H1 (cell line): Measurements from ENCODE around the gene DOCK10. TPM values are rescaled to one million over a fixed set of nuclear protein-coding genes. Genes with fewer than 3 reads are reported as not detected.

Experiments
- CTCF ChIA-PET: fragments of 300-600 bp; sonication (Branson Sonifier 250); formaldehyde crosslinking; loops from one replicate; lab custom pipeline; 2021; ENCODE audit not compliant: partially characterized antibody; lab: Charles Lee
- POLR2A ChIA-PET: fragments of 300-600 bp; sonication (Branson Sonifier 250); formaldehyde crosslinking; loops from one replicate; lab custom pipeline; 2021; ENCODE audit warnings: inconsistent platforms; ENCODE audit not compliant: partially characterized antibody; lab: Charles Lee
- DNase-seq, 2 experiments: peaks; one replicate each; pipeline versions ENCODE4 v3.0.0 to v3.0.0-alpha.2; 2010 to 2022; ENCODE audit warnings: low spot score in 2 of 2, low read depth in 1 of 2, mixed read lengths in 1 of 2
- FAIRE-seq: peaks from 2 replicates; lab custom pipeline; 2011; peaks lifted over from hg19 to GRCh38; lab: Jason Lieb, UNC
- H2AFZ ChIP-seq: 2 replicates; pipeline ENCODE4 v1.8.1; 2012; ENCODE audit warnings: low read length, inconsistent platforms
- H2AK5ac ChIP-seq: 2 replicates; pipeline ENCODE4 v1.6.1; 2013; ENCODE audit warnings: low read depth, low read length
- H2BK120ac ChIP-seq: replicated peaks from 2 replicates; pipeline ENCODE3; 2013; ENCODE audit warnings: low read depth, low read length, inconsistent platforms
- H2BK12ac ChIP-seq: 2 replicates; pipeline ENCODE4 v1.6.1; 2013; ENCODE audit warnings: low read depth, low read length
- H2BK15ac ChIP-seq: 2 replicates; pipeline ENCODE4 v1.6.1; 2013; ENCODE audit warnings: low read length
- H2BK20ac ChIP-seq: 2 replicates; pipeline ENCODE4 v1.6.1; 2013; ENCODE audit warnings: low read length
- H2BK5ac ChIP-seq: 2 replicates; pipeline ENCODE4 v1.6.1; 2013; ENCODE audit warnings: low read depth, low read length
- H3K14ac ChIP-seq: 2 replicates; pipeline ENCODE4 v1.6.1; 2013; ENCODE audit warnings: inconsistent platforms; ENCODE audit not compliant: insufficient read length
- H3K18ac ChIP-seq: 2 replicates; pipeline ENCODE4 v1.6.1; 2013; ENCODE audit warnings: low read length; ENCODE audit errors: extremely low read depth
- H3K23ac ChIP-seq: 2 replicates; pipeline ENCODE4 v1.6.1; 2013; ENCODE audit warnings: inconsistent platforms; ENCODE audit not compliant: insufficient read length
- H3K23me2 ChIP-seq: 2 replicates; pipeline ENCODE4 v1.6.1; 2013; ENCODE audit warnings: low read depth, low read length
- H3K27ac ChIP-seq: 2 replicates; pipeline ENCODE4 v1.6.1; 2011; ENCODE audit warnings: low read depth, low read length, inconsistent platforms
- H3K27me3 ChIP-seq, 4 experiments: replicated peaks in 1 of 4; 1 replicate in 1 of 4; 2 replicates in 3 of 4; pipeline versions ENCODE4 v1.6.1 to v1.8.1; 2011 to 2013; ENCODE audit warnings: low read length in 3 of 4, mild to moderate bottlenecking in 3 of 4, inconsistent platforms in 2 of 4, mixed read lengths in 2 of 4, moderate library complexity in 1 of 4; ENCODE audit not compliant: control insufficient read depth in 3 of 4, insufficient read depth in 3 of 4; ENCODE audit errors: extremely low read depth in 1 of 4
- H3K36me3 ChIP-seq, 4 experiments: 2 replicates each; pipeline versions ENCODE4 v1.6.1 to v1.8.1; 2011 to 2013; ENCODE audit warnings: mild to moderate bottlenecking in 4 of 4, low read length in 3 of 4, moderate library complexity in 2 of 4, control low read depth in 1 of 4, inconsistent platforms in 1 of 4; ENCODE audit not compliant: insufficient read depth in 4 of 4, control insufficient read depth in 2 of 4
- H3K4ac ChIP-seq: replicated peaks from 2 replicates; pipeline ENCODE3; 2013; ENCODE audit warnings: low read length, low read depth, mixed read lengths, inconsistent platforms; ENCODE audit not compliant: insufficient read length
- H3K4me1 ChIP-seq, 4 experiments: replicated peaks in 1 of 4; 1 replicate in 1 of 4; 2 replicates in 3 of 4; pipeline versions ENCODE4 v1.6.1 to v1.8.1; 2011 to 2013; ENCODE audit warnings: low read length in 3 of 4, inconsistent platforms in 2 of 4, mixed read lengths in 1 of 4; ENCODE audit not compliant: insufficient read depth in 4 of 4, control insufficient read depth in 3 of 4
- H3K4me2 ChIP-seq, 2 experiments: 2 replicates each; pipeline versions ENCODE4 v1.6.1 to v1.8.1; 2011 to 2013; ENCODE audit warnings: low read depth in 2 of 2, low read length in 2 of 2, control low read depth in 1 of 2, inconsistent platforms in 1 of 2, mild to moderate bottlenecking in 1 of 2; ENCODE audit not compliant: insufficient read depth in 1 of 2
- H3K4me3 ChIP-seq, 4 experiments: fragments of 200-600, 300-600 bp in 1 of 4; sonication (generic), shearing (Covaris generic), sonication (Bioruptor Twin) in 1 of 4; 2 replicates each; pipeline versions ENCODE4 v1.5.1 to v1.8.1; 2011 to 2016; ENCODE audit warnings: low read length in 4 of 4, low read depth in 3 of 4, control low read depth in 2 of 4, inconsistent platforms in 2 of 4, mild to moderate bottlenecking in 2 of 4, mixed read lengths in 1 of 4, moderate library complexity in 1 of 4; ENCODE audit not compliant: insufficient read depth in 2 of 4; ENCODE audit errors: extremely low read depth in 1 of 4
- H3K56ac ChIP-seq: replicated peaks from 2 replicates; pipeline ENCODE3; 2013; ENCODE audit warnings: low read depth, mild to moderate bottlenecking, mixed read lengths, low read length, inconsistent platforms; ENCODE audit not compliant: insufficient read length
- H3K79me1 ChIP-seq: 2 replicates; pipeline ENCODE4 v1.6.1; 2013; ENCODE audit warnings: low read depth, low read length, control low read depth
- H3K79me2 ChIP-seq, 2 experiments: 2 replicates each; pipeline versions ENCODE4 v1.6.1 to v1.8.1; 2012 to 2013; ENCODE audit warnings: low read length in 2 of 2, mild to moderate bottlenecking in 2 of 2, inconsistent platforms in 1 of 2; ENCODE audit not compliant: insufficient read depth in 2 of 2, control insufficient read depth in 1 of 2
- H3K9ac ChIP-seq, 4 experiments: replicated peaks in 1 of 4; 1 replicate in 1 of 4; 2 replicates in 3 of 4; pipeline versions ENCODE4 v1.6.1 to v1.8.1; 2011 to 2013; ENCODE audit warnings: low read depth in 3 of 4, low read length in 3 of 4, control low read depth in 2 of 4, mild to moderate bottlenecking in 2 of 4, moderate library complexity in 2 of 4, inconsistent platforms in 1 of 4; ENCODE audit errors: extremely low read depth in 1 of 4
- H3K9me3 ChIP-seq, 2 experiments: 2 replicates each; pipeline versions ENCODE4 v1.6.1 to v1.8.1; 2012 to 2013; ENCODE audit warnings: mild to moderate bottlenecking in 2 of 2, moderate library complexity in 2 of 2, control low read depth in 1 of 2, inconsistent platforms in 1 of 2, low read depth in 1 of 2, low read length in 1 of 2, mixed read lengths in 1 of 2; ENCODE audit not compliant: insufficient read depth in 2 of 2
- H4K20me1 ChIP-seq, 2 experiments: replicated peaks in 1 of 2; 2 replicates each; pipeline versions ENCODE3 to v1.8.1; 2011 to 2013; ENCODE audit warnings: inconsistent platforms in 2 of 2, low read length in 2 of 2, mild to moderate bottlenecking in 1 of 2; ENCODE audit not compliant: insufficient read depth in 2 of 2, control insufficient read depth in 1 of 2
- H4K5ac ChIP-seq: 2 replicates; pipeline ENCODE4 v1.6.1; 2013; ENCODE audit warnings: low read length, low read depth, mixed read lengths, inconsistent platforms; ENCODE audit not compliant: insufficient read length
- H4K8ac ChIP-seq: 2 replicates; pipeline ENCODE4 v1.8.0; 2013; ENCODE audit warnings: mild to moderate bottlenecking, moderate library complexity, low read length, inconsistent platforms; ENCODE audit not compliant: insufficient read depth; ENCODE audit errors: extremely low read depth
- H4K91ac ChIP-seq: replicated peaks from 2 replicates; pipeline ENCODE3; 2013; ENCODE audit warnings: low read length, mixed read lengths, inconsistent platforms; ENCODE audit not compliant: insufficient read length
- E2F6 ChIP-seq: IDR thresholded peaks from 2 replicates; pipeline ENCODE4 v1.6.1; 2012; ENCODE audit warnings: inconsistent platforms
- HDAC6 ChIP-seq: IDR thresholded peaks from one replicate; pipeline ENCODE4 v1.7.1; 2012; ENCODE audit warnings: low read depth, mild to moderate bottlenecking, inconsistent platforms, low read length, moderate library complexity
- WGBS, 2 experiments: shearing (Covaris generic) in 1 of 2; methylation state at CpG; one replicate each; pipeline versions ENCODE4 v1.1.6 to v1.1.7; 2013 to 2015; ENCODE audit warnings: low lambda C conversion rate in 2 of 2, mixed read lengths in 2 of 2, inconsistent platforms in 1 of 2, low coverage in 1 of 2, missing lambda C conversion rate in 1 of 2; ENCODE audit not compliant: insufficient replicate concordance in 2 of 2, insufficient coverage in 1 of 2, insufficient read length in 1 of 2; ENCODE audit errors: extremely low coverage in 1 of 2, missing lambda C conversion rate in 1 of 2; 5-methylcytosine and 5-hydroxymethylcytosine counted together
- polyA plus RNA-seq, 7 experiments: library from polyadenylated mRNA; depleted of rRNA in 3 of 7; stranded (reverse) in 5 of 7; unstranded in 2 of 7; fragments of >200 nt in 5 of 7; fragments of 200-250 nt in 2 of 7; gene quantifications; 1 replicate in 5 of 7; 2 replicates in 1 of 7; 4 replicates in 1 of 7; pipeline versions ENCODE4 v1.2.1 to v1.2.3, GENCODE V29; 2011 to 2013; ENCODE audit warnings: missing spikeins in 2 of 7, mixed read lengths in 2 of 7
- total RNA-seq: library from RNA; stranded (reverse); fragmentation: NEBNext Ultra II Directional; extraction: Animal tissue kit (Norgen Biotek cat#: 25700); gene quantifications from 2 replicates; pipeline ENCODE4 v1.2.1, GENCODE V29; 2021

Gene DOCK10
- total and polyA plus RNA-seq, 2 of the 8 experiments (the other 6 are each of a cell fraction or from before 2014, with no cell fraction given): 0.33 to 1.6 TPM

- 62% methylated on average over 6 of the region's 6 CpGs; no CpG with 5 or more reads in 1 of the 2 experiments for WGBS, 2 experiments
- H3K27me3 ChIP-seq: no peaks in the 10 kb centered on the region
- H3K4me1 ChIP-seq: no peaks in the 10 kb centered on the region
- no peaks in the 10 kb centered on the region for H3K79me2 ChIP-seq
- H4K20me1 ChIP-seq: no peaks in the 10 kb centered on the region
- H3K4ac ChIP-seq: no peak overlapping the region
- H3K4me2 ChIP-seq: no peak overlapping the region
- no peak overlapping the region for H3K14ac ChIP-seq
- no peaks in the 10 kb centered on the region for H3K79me1 ChIP-seq
- H2BK15ac ChIP-seq: no peak overlapping the region
- H2BK5ac ChIP-seq: no peak overlapping the region
- POLR2A ChIA-PET: no interaction called here
- no peak overlapping the region for H3K27ac ChIP-seq
- H4K5ac ChIP-seq: no peak overlapping the region
- H2AFZ ChIP-seq: no peak overlapping the region
- H3K36me3 ChIP-seq: no peaks in the 10 kb centered on the region
- H3K56ac ChIP-seq: no peak overlapping the region
- no peak overlapping the region for H3K4me3 ChIP-seq
- no peak overlapping the region for H2BK20ac ChIP-seq
- no peak overlapping the region for H2BK12ac ChIP-seq
- H3K9me3 ChIP-seq: no peaks in the 10 kb centered on the region
- FAIRE-seq (no peak), DNase-seq (no peak)
- no peak overlapping the region for H3K9ac ChIP-seq
- no peak overlapping the region for H3K18ac ChIP-seq
- CTCF ChIA-PET: interaction anchor here (0.9 to 1.2 kb wide), 3 partner anchors 10 to 112 kb away, joined by 3 read pairs; no protein-coding TSS in a partner anchor
- no peaks in the 10 kb centered on the region for H3K23me2 ChIP-seq
- H4K91ac ChIP-seq: no peak overlapping the region
- no peak overlapping the region for H2AK5ac ChIP-seq
- H3K23ac ChIP-seq: no peak overlapping the region
- H4K8ac ChIP-seq: no peak overlapping the region
- H2BK120ac ChIP-seq: no peak overlapping the region
- TF ChIP-seq HDAC6: no peak
- TF ChIP-seq E2F6: peak; percentile 23; the same call in 1 of the 2 replicates
These were observed 149.6 kb downstream of the DOCK10 start for GRCh38 chr2:224892574-224893204.
